A673 (cell line): ENCODE results near the gene SERINC3. TPM values are rescaled to one million over a fixed set of nuclear protein-coding genes. Genes with fewer than 3 reads are reported as not detected.

Experiments used
- BruUV-seq: library from RNA; stranded (reverse); fragments of 400-500 nt; replicated peaks from 2 replicates; lab custom pipeline; 2021; lab: Mats Ljungman, UMichigan
- CTCF ChIA-PET: fragments of 300-600 bp; sonication (Branson Sonifier 250); formaldehyde crosslinking; loops from one replicate; lab custom pipeline; 2022; ENCODE audit warnings: antibody characterized with exemption; lab: Charles Lee
- POLR2A ChIA-PET: fragments of 300-600 bp; sonication (Branson Sonifier 250); formaldehyde crosslinking; loops from one replicate; lab custom pipeline; 2022; ENCODE audit warnings: antibody characterized with exemption; ENCODE audit not compliant: low non-redundant PET; lab: Charles Lee
- DNase-seq: peaks from one replicate; pipeline ENCODE4 v3.0.0-alpha.2; 2015; ENCODE audit warnings: low spot score
- H3K27ac ChIP-seq: fragments of 200-600 bp; sonication (generic); 2 replicates; pipeline ENCODE4 v1.5.1; 2016; ENCODE audit warnings: mixed run types, low read depth, mild to moderate bottlenecking, mixed read lengths, antibody characterized with exemption, low read length; ENCODE audit not compliant: poor library complexity, severe bottlenecking
- H3K27me3 ChIP-seq: fragments of 200-600 bp; sonication (generic); replicated peaks from 2 replicates; pipeline ENCODE4 v1.6.1; 2017; ENCODE audit warnings: mixed run types, low read depth, mild to moderate bottlenecking, mixed read lengths, antibody characterized with exemption, low read length; ENCODE audit not compliant: insufficient read depth, poor library complexity
- H3K36me3 ChIP-seq: fragments of 200-600 bp; sonication (generic); 2 replicates; pipeline ENCODE4 v1.6.1; 2016; ENCODE audit warnings: mixed run types, mild to moderate bottlenecking, mixed read lengths, antibody characterized with exemption, low read length; ENCODE audit not compliant: insufficient read depth, poor library complexity, severe bottlenecking
- H3K4me1 ChIP-seq: fragments of 200-600 bp; sonication (generic); 2 replicates; pipeline ENCODE4 v1.6.1; 2017; ENCODE audit warnings: mixed run types, mild to moderate bottlenecking, mixed read lengths, antibody characterized with exemption, low read length; ENCODE audit not compliant: insufficient read depth, poor library complexity, severe bottlenecking
- H3K4me3 ChIP-seq: fragments of 200-600 bp; sonication (generic); 2 replicates; pipeline ENCODE4 v1.5.1; 2016; ENCODE audit warnings: low read depth, mixed run types, mild to moderate bottlenecking, mixed read lengths, low read length; ENCODE audit not compliant: poor library complexity, severe bottlenecking
- H3K9me3 ChIP-seq: fragments of 200-600 bp; sonication (generic); 2 replicates; pipeline ENCODE4 v1.6.1; 2016; ENCODE audit warnings: mixed run types, low read depth, mild to moderate bottlenecking, mixed read lengths, antibody characterized with exemption, low read length; ENCODE audit not compliant: poor library complexity, severe bottlenecking
- EZH2 ChIP-seq: fragments of 200-600 bp; sonication (generic); IDR thresholded peaks from 2 replicates; pipeline ENCODE4 v1.6.1; 2017; ENCODE audit warnings: borderline replicate concordance, low read depth, mild to moderate bottlenecking, mixed read lengths, antibody characterized with exemption, low read length; ENCODE audit not compliant: poor library complexity, severe bottlenecking
- intact Hi-C: fragments of 100-400 bp; cut with micrococcal nuclease; formaldehyde crosslinking; loops from one replicate; pipeline ENCODE4 v1.10.0; 2022; ENCODE audit not compliant: unreplicated experiment
- total RNA-seq: library from RNA; stranded (reverse); gene quantifications from 2 replicates; pipeline ENCODE4 v1.2.3, GENCODE V29; 2021
- TF ChIP-seq, protein P1 (sequence below): fragments of 300-800, 200-600 bp; sonication (generic); conservative IDR thresholded peaks from 2 replicates; pipeline ENCODE4 v1.5.1; 2017; ENCODE audit warnings: low read depth, mild to moderate bottlenecking, antibody characterized with exemption, low read length, moderate library complexity, mixed read lengths

SERINC3 gene
- total RNA-seq, 1 experiment from 2014 or later, result 50.5 TPM

- Histone ChIP-seq H3K27ac (no peak overlapping the region), H3K9me3 (no peaks in the 10 kb centered on the region), H3K27me3 (no peaks in the 10 kb centered on the region), H3K4me1 (peaks cover 16% of the 10 kb centered on the region), H3K4me3 (no peak overlapping the region), H3K36me3 (no peaks in the 10 kb centered on the region)
- DNase-seq, result no peak
- BruUV-seq, result no TSS peak
- intact Hi-C loops, result no loop called here
- POLR2A ChIA-PET, result no interaction called here
- CTCF ChIA-PET, result no interaction called here
- TF ChIP-seq EZH2, result no peak
- TF ChIP-seq, protein P1, sequence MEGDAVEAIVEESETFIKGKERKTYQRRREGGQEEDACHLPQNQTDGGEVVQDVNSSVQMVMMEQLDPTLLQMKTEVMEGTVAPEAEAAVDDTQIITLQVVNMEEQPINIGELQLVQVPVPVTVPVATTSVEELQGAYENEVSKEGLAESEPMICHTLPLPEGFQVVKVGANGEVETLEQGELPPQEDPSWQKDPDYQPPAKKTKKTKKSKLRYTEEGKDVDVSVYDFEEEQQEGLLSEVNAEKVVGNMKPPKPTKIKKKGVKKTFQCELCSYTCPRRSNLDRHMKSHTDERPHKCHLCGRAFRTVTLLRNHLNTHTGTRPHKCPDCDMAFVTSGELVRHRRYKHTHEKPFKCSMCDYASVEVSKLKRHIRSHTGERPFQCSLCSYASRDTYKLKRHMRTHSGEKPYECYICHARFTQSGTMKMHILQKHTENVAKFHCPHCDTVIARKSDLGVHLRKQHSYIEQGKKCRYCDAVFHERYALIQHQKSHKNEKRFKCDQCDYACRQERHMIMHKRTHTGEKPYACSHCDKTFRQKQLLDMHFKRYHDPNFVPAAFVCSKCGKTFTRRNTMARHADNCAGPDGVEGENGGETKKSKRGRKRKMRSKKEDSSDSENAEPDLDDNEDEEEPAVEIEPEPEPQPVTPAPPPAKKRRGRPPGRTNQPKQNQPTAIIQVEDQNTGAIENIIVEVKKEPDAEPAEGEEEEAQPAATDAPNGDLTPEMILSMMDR, result no peak
Measured at GRCh38 chr20:44547419-44547818, 25.5 kb upstream of the SERINC3 start.

- DNase-seq, result no peak
- TF ChIP-seq, protein P1, result no peak
- TF ChIP-seq EZH2, result no peak
- Histone ChIP-seq H3K27ac (no peak overlapping the region), H3K27me3 (no peaks in the 10 kb centered on the region), H3K4me3 (no peak overlapping the region), H3K9me3 (no peaks in the 10 kb centered on the region), H3K36me3 (no peaks in the 10 kb centered on the region), H3K4me1 (peaks cover 17% of the 10 kb centered on the region)
- ChIA-PET CTCF (interaction anchor here (0.7 kb wide), 1 partner anchor 711 kb away, joined by 4 read pairs; no protein-coding TSS in a partner anchor), POLR2A (no interaction called here)
- BruUV-seq, result no TSS peak
- intact Hi-C loops, result no loop called here
Measured at GRCh38 chr20:44544263-44544662, 22.4 kb upstream of the SERINC3 start.

- TF ChIP-seq, protein P1, result no peak
- no peak for TF ChIP-seq EZH2
- H3K27ac ChIP-seq, result no peak overlapping the region
- H3K4me3 ChIP-seq, result no peak overlapping the region
- DNase-seq, result no peak
- ChIA-PET CTCF (no interaction called here), POLR2A (no interaction called here)
- H3K36me3 ChIP-seq, result no peaks in the 10 kb centered on the region
- H3K4me1 ChIP-seq, result peaks cover 8% of the 10 kb centered on the region
- no TSS peak for BruUV-seq
- intact Hi-C loops, result no loop called here
- no peaks in the 10 kb centered on the region for H3K9me3 ChIP-seq
- no peaks in the 10 kb centered on the region for H3K27me3 ChIP-seq
Measured at GRCh38 chr20:44543358-44543757, 21.5 kb upstream of the SERINC3 start.
